ENCODE results near the gene ZBTB7C. TPM values are rescaled to one million over a fixed set of nuclear protein-coding genes. Genes with fewer than 3 reads are reported as not detected.

The ZBTB7C gene
- total RNA-seq, 1 donor from 2014 or later, result under 0.01 TPM

DNA sequence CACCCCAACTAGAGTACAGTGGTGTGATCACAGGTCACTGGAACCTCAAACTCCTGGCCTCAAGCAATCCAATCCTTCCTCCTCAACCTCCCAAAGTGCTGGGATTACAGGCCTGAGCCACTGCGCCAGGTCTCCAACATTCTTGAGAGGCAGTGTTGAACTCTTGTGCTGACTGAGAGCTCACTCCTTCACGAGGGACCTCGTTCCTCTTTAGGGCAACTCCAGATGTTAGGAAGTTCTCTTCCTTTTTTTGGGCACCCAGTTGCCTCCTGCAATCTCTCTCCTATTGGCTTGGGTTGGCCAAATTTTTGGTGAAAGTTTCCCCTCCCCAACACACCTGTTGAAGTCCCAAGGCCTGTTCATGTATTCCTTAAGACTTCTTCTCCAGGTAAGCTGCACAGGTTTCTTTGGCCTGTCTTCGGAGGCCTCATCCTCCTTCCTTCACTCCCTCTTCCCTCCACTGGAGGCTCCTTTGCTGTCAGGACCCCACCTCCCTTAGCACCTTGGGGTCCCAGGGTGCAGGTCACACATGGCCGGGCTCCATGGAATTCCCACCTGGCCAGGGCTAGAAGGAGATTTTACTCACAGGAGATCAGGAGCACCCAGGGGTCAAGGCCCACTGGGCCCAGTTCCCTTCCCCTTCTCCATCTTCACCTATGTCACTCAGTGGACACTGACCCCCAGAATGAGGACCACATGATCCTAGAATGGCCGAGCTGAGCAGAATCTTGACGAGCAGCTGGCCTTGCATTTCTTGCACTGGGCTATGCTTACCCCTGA lies 384.1 kb downstream of the ZBTB7C start:
- DNase-seq (ENCODE audit: low read depth in 2 of 2), result no peak

GRCh38 chr18:48024009-48024512 lies 385.1 kb downstream of the ZBTB7C start:
- DNase-seq (ENCODE audit: low read depth in 2 of 2), result no peak

DNA sequence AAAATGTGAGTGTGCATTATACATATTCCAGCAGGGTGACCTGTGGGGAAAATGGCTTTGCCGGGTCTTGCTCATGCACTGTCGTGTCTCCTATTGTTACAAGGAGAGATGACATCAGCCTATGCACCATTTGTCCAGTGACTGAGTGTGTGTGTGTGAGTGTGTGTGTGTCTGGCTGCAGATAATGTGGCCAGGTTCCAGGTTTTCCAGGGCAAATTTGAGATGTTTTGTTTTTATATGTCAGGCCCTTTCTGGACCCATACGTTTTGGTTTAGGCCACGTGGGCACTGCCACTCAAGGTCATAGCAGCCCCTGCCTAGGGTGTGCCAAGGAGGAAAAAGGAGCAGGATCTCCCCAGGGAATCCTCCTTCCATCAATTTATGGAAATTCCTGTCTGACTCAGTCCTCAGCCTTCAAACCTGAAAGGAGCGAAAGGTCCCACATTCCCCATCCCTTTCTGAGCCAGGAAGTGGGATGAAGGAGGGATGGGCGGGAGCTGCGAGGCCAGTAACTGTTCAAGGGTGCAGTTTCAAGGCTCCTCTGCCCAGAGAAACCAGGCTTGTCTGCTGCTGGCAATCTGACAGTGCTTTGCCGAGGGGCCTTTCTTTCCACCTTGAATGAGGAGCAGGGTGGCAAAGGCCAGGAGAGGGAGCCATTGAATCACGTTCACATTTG lies 385.7 kb downstream of the ZBTB7C start:
- DNase-seq (ENCODE audit: low read depth in 2 of 2), result peak; percentile 86 to 88

DNA sequence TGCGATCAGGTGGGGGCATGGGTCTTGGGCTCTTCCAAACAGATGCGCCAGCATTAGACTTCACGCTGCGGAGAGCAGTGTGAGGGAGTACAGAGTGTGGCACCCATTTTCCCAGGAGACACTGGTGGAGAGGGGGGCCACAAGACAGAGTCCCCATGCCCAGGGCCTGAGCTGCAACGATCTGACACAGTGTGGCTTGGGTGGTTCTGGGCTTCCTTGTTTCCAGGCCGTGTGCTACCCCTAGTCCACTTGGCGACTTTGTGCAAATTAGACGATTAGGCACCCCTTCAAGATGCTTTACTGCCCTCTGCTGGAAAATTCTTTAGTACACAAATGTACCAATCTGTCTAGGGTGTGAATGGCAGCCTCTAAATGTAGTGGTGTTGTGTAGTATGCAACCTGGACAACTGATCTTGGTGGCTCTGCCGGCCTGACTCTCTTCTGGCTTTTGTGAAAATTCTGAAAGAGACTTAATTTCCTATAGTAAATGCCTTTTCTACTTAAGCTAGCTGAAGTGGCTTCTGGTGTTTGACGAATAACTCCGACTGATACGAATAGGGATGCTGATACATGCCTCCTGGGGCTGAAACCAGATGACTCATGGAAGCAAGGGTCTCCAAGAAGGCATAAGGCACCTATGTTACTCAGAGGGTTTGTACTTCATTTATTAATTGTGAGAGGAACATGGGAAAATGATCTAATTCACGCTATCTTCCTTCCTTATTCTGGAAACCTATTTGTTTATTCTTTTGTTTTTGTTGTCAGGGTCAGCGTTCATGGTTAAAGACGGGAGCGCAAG lies 386.5 kb downstream of the ZBTB7C start:
- DNase-seq (ENCODE audit: low read depth in 2 of 2), result peak; percentile 79 to 81

DNA sequence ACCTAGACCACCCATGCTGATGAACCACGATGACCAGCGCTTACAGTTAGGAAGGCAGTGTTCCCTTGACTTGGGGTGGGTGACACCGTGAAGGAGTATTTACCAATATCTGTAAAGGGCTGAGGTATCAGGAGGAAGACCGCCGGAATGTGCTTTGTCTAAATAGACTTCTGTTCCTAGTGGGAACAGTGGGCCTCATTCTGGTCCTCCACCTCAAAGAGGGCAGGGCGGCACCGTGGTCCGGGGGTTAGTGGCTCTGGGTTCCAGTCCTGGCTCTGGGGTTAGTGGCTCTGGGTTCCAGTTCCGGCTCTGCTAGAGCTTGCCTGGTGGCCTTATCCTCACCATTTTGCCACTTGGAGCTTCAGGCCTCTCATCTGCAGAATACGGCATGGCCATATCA lies 387.2 kb downstream of the ZBTB7C start:
- no peak for DNase-seq (ENCODE audit: low read depth in 2 of 2)

DNA sequence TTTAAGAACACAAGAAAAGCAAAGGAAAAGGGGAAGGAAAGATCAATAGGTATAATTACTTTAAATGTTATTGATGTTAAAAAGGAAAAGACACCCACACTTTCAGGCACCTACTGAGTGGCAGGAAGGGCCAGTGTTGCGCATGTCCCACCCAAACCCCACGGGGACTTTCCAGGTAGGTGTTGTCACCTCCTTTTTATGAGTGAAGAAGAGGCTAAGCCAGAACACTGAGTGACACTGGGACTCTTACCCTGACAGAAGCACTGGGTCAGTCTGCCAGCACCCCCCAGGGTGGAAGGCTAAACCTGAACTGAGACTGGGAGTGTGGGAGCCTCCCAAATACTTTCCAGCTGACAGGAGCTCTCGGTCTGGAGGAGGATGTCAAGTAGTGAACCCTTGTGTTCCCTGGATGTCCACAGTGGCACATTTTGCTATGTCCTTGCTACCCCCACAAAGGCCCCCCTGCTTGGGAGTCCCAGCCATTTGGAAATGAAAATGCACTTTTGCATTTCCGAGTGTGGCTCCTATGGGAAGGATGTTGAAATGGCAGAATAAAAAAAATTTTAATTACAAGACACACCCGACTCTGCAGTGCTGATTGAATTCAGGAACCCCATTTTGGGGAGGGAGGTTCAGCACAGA lies 387.8 kb downstream of the ZBTB7C start:
- DNase-seq (ENCODE audit: low read depth in 2 of 2), result no peak

DNA sequence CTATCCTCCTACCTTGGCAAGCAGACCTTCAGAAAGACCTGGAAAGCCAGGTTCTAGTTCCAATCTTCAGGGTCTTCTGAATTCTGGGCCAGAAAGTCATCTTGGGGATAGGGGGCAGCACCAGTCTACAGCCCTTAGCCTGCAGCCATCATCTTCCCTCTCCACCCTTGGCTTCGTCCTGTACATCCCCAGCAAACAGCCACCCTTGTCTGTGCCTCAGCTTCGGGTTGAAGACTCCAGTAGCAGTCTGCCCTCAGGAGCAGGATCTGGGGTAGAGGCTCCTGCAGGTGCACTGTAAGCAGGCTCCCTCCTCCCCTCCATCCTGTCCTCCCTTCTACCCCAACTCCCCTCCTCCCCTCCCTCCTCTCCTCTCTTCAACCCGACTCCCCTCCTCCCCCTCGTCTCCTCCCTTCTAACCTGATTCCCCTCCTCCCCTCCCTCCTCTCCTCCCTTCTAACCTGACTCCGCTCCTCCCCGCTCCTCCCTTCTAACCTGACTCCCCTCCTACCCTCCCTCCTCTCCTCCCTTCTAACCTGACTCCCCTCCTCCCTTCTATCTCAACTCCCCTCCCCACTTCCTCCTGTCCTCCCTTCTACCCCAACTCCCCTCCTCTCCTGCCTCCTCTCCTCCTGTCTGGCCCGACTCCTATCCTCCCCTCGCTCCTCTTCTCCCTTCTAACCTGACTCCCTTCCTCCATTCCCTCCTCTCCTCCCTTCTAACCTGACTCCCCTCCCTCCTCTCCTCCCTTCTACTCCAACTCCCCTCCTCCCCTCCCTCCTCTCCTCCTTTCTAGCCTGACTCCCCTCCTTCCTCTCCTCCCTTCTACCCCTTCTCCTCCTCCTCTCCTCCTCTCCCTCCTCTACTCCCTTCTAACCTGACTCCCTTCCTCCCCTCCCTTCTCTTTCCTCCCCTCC lies 388.6 kb downstream of the ZBTB7C start:
- DNase-seq (ENCODE audit: low read depth in 2 of 2), result no peak

GRCh38 chr18:48019557-48020325 lies 389.4 kb downstream of the ZBTB7C start:
- no peak for DNase-seq (ENCODE audit: low read depth in 2 of 2)

- DNase-seq (ENCODE audit: low read depth in 2 of 2), result peak in 1 of 2 donors; percentile 25
These were observed 390.3 kb downstream of the ZBTB7C start for GRCh38 chr18:48018851-48019250.

- no peak for DNase-seq (ENCODE audit: low read depth in 2 of 2)
These were observed 391.5 kb downstream of the ZBTB7C start for GRCh38 chr18:48017635-48018034.

DNA sequence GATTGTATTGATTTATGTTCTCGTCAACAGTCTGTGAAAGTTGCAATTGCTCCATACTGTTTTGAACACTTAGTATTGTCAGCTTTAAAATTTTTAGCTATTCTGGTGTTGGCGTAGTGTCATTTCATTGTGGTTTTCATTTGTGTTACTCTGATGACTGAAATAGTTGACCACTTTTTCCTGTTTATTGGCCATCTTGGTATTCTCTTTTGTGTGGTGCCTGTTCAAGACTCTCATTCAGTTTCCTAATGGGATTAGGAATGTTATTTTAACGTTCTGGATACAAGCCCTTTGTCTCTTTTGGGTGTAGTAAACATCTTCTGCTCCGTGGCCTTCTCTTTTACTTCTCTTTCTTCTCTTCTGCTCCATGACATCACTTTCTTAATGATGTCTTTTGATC lies 396.0 kb downstream of the ZBTB7C start:
- DNase-seq (ENCODE audit: low read depth in 2 of 2), result no peak

DNA sequence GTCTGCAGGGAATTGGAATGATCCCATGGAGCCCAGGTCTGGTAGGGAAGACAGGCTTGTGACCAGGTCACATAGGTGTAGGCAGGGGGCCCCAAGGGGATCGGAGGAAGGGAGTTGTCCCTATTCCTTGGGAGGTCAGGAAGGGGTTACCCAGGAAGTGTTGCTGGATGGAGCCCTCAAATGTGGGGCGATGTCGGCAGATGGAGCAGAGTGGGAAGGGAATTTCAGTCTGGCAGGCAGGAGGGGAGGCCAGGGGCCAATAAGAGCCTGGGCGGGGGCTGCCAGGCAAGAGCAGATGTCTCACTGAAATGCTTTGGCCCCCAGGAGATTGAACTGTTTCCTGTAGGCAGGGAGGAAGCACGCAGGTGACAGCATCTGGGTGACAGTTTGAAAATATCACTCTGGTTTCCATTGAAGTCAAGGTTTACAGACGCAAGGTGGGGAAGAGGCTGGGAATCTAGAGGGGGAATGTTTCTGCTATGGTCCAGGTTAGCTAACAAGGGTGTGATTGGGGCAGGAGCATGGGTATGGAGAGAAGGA lies 397.2 kb downstream of the ZBTB7C start:
- DNase-seq (ENCODE audit: low read depth in 2 of 2), result no peak

DNA sequence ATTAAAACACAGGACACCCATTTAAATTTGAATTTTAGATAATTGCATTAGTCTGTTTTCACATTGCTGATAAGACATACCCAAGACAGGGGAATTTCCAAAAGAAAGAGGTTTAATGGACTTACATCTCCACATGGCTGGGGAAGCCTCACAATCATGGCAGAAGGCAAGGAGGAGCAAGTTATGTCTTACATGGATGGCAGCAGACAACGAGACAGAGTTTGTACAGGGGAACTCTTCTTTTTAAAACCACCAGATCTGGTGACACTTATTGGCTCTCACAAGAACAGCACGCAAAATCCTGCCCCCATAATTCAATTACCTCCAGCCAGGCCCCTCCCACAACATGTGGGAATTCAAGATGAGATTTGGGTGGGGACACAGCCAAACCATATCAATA lies 398.9 kb downstream of the ZBTB7C start:
- no peak for DNase-seq (ENCODE audit: low read depth in 2 of 2)

DNA sequence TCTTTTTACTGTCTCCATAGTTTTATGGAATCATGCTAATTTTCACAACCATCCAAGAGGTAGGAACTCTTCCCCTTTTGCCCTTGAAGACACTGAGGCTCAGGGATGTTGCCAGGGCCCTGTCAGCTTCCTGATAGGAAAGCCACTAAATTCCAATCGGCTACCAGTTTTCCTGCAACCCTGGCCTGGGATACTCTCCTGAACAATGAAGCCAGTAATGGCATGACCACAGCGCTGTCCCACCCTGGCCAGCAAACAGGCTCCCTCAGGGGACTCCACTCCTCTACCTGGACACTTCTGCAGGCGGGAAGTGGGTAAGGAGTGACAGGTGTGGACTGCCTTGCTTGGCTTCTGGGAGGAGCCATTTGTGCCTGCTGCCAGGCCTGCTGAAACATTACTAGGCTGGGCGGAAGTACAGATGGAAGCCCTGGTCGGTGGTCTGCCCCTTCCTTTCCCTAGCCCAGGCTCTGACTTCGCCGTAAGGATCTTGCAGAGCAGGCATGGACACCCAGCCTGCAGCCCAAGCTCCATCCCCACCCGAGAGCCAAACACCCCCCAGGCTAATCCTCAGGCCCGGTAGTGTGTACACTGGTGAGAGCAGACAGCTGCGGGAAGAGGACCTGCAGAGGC lies 400.0 kb downstream of the ZBTB7C start:
- DNase-seq (ENCODE audit: low read depth in 2 of 2), result peak in 1 of 2 donors; percentile 17

- DNase-seq (ENCODE audit: low read depth in 2 of 2), result peak; percentile 61 to 76
These were observed 401.1 kb downstream of the ZBTB7C start for GRCh38 chr18:48007955-48008701.

DNA sequence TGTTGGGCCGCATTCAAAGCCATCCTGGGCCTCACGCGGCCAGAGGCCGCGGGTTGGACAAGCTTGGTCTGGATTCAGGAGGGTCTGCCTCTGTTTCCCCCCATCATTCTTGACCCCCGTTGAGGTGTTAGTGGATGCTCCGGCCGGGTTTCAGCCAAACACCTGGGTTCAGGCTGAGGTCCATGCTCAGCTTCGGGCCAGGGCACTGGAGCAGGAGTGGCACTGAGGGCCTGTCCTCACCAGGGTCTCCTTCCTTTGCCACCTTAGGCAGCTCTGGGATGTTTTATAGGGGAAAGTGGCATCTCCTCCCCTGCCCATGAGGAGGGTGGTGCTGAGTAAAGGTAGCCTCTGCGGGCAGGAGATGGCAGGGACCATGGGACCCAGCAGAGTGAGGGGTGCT lies 401.8 kb downstream of the ZBTB7C start:
- DNase-seq (ENCODE audit: low read depth in 2 of 2), result no peak

DNA sequence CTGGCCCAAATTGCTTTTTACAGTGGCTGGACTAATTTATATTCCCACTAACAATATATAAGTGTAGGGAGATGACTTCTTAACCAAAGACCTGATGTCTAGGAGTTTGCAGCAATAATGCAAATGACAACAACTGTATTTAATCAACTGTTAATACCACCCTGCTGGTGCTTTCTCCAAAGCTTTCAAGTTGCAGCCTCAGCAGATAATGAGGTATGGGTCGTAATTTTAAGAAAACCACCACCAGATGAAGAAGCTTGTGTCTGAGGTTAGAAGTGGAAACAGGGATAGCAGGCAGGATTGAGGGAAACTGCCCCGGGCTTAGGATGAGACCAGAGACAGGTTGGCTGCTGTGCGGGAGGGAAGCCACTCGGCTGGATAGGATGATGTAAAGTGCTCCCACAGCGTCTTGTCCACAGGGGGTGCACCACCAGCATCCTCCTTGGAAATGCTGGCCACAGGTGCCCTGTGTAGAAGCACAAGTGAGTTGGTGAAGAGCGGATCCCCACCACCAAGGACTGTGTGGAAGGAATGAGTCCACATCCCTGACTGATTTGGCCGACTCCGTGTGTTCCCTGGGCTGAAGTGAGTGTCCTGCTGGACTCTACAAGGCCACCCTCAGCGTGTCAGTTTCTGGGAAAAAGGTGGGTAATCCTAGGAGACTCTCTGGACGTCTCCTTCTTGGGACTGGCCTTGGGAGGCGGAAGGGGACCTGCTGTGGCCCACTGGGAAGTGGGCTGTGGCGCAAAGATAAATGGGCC lies 402.6 kb downstream of the ZBTB7C start:
- no peak for DNase-seq (ENCODE audit: low read depth in 2 of 2)

Data from lung microvascular endothelial cell (primary cell).